ENCODE results near the gene CDKAL1.

- TF ChIP-seq GATA3 (IDR thresholded peaks at IDR 0.05; ENCODE audit: low read depth, low read length), result no peak
- TF ChIP-seq GATA2 (IDR thresholded peaks at IDR 0.05; ENCODE audit: low read depth, low read length), result no peak
These were observed 306.4 kb downstream of the CDKAL1 start for GRCh38 chr6:20840675-20841074.

Measured in SH-SY5Y (cell line).